Measurements from ENCODE around the gene TBC1D9B. TPM values are rescaled to one million over a fixed set of nuclear protein-coding genes. Genes with fewer than 3 reads are reported as not detected.
A peak's percentile ranks its signal among the peaks of the same experiment; 100 is the strongest.

Gene TBC1D9B
- total RNA-seq, 1 experiment from 2014 or later = 70.9 TPM

DNA sequence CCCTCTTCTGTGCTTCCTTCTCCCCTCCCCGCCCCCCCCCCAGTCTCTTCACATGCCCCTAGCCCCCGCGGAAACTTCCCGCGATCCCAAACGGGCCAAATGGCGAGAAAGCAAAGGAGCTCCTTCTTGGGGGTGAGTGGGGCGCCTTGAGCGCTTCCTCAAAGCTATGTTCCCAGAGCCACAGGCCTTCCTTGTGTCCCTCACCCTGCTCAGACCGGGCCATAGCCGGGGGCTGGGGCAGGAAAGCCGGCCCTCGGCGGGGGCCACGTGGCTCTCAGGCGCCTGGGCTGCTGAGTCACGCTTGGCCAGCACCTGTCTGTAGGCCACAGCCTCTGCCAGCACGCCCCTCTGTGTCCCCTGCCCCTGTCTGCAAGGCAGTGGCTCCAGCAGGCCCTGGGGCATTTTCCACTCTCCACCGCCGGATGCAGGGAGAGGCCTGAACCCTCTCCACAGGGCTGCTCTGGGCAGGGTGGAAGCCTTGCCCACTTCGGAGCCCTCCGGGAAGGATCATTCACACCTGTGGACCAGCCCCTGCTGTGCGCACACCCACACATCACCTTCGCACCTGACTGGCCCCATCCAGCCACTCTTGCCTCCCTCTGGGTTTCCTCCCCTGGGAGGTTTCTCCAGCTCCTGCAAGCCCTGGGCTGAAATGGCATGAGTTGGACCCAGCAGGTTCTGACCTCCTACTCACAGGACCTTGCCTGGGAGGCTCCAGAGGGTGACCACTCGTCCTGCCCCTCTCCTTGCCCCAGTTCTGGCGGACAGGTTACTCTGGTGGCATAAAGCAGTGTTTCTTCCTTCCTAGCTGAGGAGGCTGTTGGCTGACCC, 88.2 kb downstream of the TBC1D9B start (continued):
- TF ChIP-seq, protein P1, sequence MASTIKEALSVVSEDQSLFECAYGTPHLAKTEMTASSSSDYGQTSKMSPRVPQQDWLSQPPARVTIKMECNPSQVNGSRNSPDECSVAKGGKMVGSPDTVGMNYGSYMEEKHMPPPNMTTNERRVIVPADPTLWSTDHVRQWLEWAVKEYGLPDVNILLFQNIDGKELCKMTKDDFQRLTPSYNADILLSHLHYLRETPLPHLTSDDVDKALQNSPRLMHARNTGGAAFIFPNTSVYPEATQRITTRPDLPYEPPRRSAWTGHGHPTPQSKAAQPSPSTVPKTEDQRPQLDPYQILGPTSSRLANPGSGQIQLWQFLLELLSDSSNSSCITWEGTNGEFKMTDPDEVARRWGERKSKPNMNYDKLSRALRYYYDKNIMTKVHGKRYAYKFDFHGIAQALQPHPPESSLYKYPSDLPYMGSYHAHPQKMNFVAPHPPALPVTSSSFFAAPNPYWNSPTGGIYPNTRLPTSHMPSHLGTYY (CRISPR knock-in tag; IDR thresholded peaks at IDR 0.05) = no peak
- TF ChIP-seq, protein P2, sequence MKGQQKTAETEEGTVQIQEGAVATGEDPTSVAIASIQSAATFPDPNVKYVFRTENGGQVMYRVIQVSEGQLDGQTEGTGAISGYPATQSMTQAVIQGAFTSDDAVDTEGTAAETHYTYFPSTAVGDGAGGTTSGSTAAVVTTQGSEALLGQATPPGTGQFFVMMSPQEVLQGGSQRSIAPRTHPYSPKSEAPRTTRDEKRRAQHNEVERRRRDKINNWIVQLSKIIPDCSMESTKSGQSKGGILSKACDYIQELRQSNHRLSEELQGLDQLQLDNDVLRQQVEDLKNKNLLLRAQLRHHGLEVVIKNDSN (CRISPR knock-in tag; IDR thresholded peaks at IDR 0.05) = peak; percentile 68
- no peak for TF ChIP-seq ZMAT4 (CRISPR knock-in tag; IDR thresholded peaks at IDR 0.05)
- TF ChIP-seq ZNF423 (CRISPR knock-in tag; IDR thresholded peaks at IDR 0.05) = peak; percentile 7; the same call in 1 of the 2 replicates
- 0 out of 2 replicates have a peak, but pooled peaks have one; percentile 19 for TF ChIP-seq ZNF317 (CRISPR knock-in tag; IDR thresholded peaks at IDR 0.05; ENCODE audit: borderline replicate concordance, low read depth)
- no peak for TF ChIP-seq SP1 (CRISPR knock-in tag; conservative IDR thresholded peaks at IDR 0.05)
- TF ChIP-seq, protein P3, sequence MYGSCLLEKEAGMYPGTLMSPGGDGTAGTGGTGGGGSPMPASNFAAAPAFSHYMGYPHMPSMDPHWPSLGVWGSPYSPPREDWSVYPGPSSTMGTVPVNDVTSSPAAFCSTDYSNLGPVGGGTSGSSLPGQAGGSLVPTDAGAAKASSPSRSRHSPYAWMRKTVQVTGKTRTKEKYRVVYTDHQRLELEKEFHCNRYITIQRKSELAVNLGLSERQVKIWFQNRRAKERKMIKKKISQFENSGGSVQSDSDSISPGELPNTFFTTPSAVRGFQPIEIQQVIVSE (CRISPR knock-in tag; IDR thresholded peaks at IDR 0.05; ENCODE audit: borderline replicate concordance) = no peak
- TF ChIP-seq NFYB (CRISPR knock-in tag; conservative IDR thresholded peaks at IDR 0.05; ENCODE audit: low read depth) = no peak
- 0 out of 2 replicates have a peak, but pooled peaks have one; percentile 0 for TF ChIP-seq ZNF416 (CRISPR knock-in tag; IDR thresholded peaks at IDR 0.05)
- TF ChIP-seq ZNF232 (CRISPR knock-in tag; IDR thresholded peaks at IDR 0.05) = no peak
- TF ChIP-seq CBFB (CRISPR knock-in tag; IDR thresholded peaks at IDR 0.05; ENCODE audit: low read depth) = no peak
- TF ChIP-seq RORB (CRISPR knock-in tag; IDR thresholded peaks at IDR 0.05) = no peak
- TF ChIP-seq SMAD4 (CRISPR knock-in tag; IDR thresholded peaks at IDR 0.05) = no peak
- no peak for TF ChIP-seq MXD4 (CRISPR knock-in tag; IDR thresholded peaks at IDR 0.05; ENCODE audit: borderline replicate concordance)
- TF ChIP-seq E2F5 (CRISPR knock-in tag; IDR thresholded peaks at IDR 0.05) = peak; percentile 19; the same call in 1 of the 2 replicates
- peak; percentile 4; the same call in 1 of the 2 replicates for TF ChIP-seq USF2 (CRISPR knock-in tag; IDR thresholded peaks at IDR 0.05)
- TF ChIP-seq E2F1 (CRISPR knock-in tag; IDR thresholded peaks at IDR 0.05) = 0 out of 2 replicates have a peak, but pooled peaks have one; percentile 19
- TF ChIP-seq MAX (CRISPR knock-in tag; IDR thresholded peaks at IDR 0.05) = peak; percentile 98
- TF ChIP-seq ZNF138 (CRISPR knock-in tag; conservative IDR thresholded peaks at IDR 0.05) = 0 out of 2 replicates have a peak, but pooled peaks have one; percentile 68
- TF ChIP-seq CREM (CRISPR knock-in tag; IDR thresholded peaks at IDR 0.05) = no peak
- TF ChIP-seq CREB1 (CRISPR knock-in tag; IDR thresholded peaks at IDR 0.05) = 0 out of 2 replicates have a peak, but pooled peaks have one; percentile 18
- TF ChIP-seq, protein P4, sequence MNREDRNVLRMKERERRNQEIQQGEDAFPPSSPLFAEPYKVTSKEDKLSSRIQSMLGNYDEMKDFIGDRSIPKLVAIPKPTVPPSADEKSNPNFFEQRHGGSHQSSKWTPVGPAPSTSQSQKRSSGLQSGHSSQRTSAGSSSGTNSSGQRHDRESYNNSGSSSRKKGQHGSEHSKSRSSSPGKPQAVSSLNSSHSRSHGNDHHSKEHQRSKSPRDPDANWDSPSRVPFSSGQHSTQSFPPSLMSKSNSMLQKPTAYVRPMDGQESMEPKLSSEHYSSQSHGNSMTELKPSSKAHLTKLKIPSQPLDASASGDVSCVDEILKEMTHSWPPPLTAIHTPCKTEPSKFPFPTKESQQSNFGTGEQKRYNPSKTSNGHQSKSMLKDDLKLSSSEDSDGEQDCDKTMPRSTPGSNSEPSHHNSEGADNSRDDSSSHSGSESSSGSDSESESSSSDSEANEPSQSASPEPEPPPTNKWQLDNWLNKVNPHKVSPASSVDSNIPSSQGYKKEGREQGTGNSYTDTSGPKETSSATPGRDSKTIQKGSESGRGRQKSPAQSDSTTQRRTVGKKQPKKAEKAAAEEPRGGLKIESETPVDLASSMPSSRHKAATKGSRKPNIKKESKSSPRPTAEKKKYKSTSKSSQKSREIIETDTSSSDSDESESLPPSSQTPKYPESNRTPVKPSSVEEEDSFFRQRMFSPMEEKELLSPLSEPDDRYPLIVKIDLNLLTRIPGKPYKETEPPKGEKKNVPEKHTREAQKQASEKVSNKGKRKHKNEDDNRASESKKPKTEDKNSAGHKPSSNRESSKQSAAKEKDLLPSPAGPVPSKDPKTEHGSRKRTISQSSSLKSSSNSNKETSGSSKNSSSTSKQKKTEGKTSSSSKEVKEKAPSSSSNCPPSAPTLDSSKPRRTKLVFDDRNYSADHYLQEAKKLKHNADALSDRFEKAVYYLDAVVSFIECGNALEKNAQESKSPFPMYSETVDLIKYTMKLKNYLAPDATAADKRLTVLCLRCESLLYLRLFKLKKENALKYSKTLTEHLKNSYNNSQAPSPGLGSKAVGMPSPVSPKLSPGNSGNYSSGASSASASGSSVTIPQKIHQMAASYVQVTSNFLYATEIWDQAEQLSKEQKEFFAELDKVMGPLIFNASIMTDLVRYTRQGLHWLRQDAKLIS (CRISPR knock-in tag; IDR thresholded peaks at IDR 0.05; ENCODE audit: borderline replicate concordance) = no peak
- TF ChIP-seq ELF4 (CRISPR knock-in tag; IDR thresholded peaks at IDR 0.05; ENCODE audit: low read depth) = no peak
- TF ChIP-seq NFE2L1 (CRISPR knock-in tag; IDR thresholded peaks at IDR 0.05) = peak; percentile 97
- no peak for TF ChIP-seq NR1H2 (CRISPR knock-in tag; IDR thresholded peaks at IDR 0.05)
- TF ChIP-seq ESRRA (CRISPR knock-in tag; IDR thresholded peaks at IDR 0.05; ENCODE audit: borderline replicate concordance) = 0 out of 2 replicates have a peak, but pooled peaks have one; percentile 55
- TF ChIP-seq ETV6 (CRISPR knock-in tag; IDR thresholded peaks at IDR 0.05) = no peak
